Neural progenitor cell (in vitro differentiated cells): ENCODE measurements around the gene SACS. TPM values are rescaled to one million over a fixed set of nuclear protein-coding genes. Genes with fewer than 3 reads are reported as not detected.

Source experiments
- DNase-seq: peaks from one replicate; pipeline ENCODE4 v3.0.0-alpha.2; 2016; ENCODE audit warnings: low spot score
- H2AFZ ChIP-seq: fragments of 200-600 bp; sonication (generic); replicated peaks from 2 replicates; pipeline ENCODE4 v1.6.1; 2016; ENCODE audit warnings: antibody characterized with exemption
- H3F3A ChIP-seq: fragments of 200-600 bp; sonication (generic); 2 replicates; pipeline ENCODE4 v1.6.1; 2016; ENCODE audit warnings: antibody characterized with exemption, low read depth
- H3K27ac ChIP-seq: fragments of 200-600 bp; sonication (generic); 2 replicates; pipeline ENCODE4 v1.5.1; 2016; ENCODE audit warnings: mild to moderate bottlenecking
- H3K27me3 ChIP-seq: fragments of 200-600 bp; sonication (generic); 2 replicates; pipeline ENCODE4 v1.6.1; 2016; ENCODE audit warnings: mild to moderate bottlenecking, moderate library complexity
- H3K36me3 ChIP-seq: fragments of 200-600 bp; sonication (generic); 2 replicates; pipeline ENCODE4 v1.5.1; 2016
- H3K4me1 ChIP-seq: fragments of 200-600 bp; sonication (generic); 2 replicates; pipeline ENCODE4 v1.6.1; 2016; ENCODE audit warnings: mixed run types
- H3K4me2 ChIP-seq: fragments of 200-600 bp; sonication (generic); 2 replicates; pipeline ENCODE4 v1.6.1; 2016
- H3K4me3 ChIP-seq: fragments of 200-600 bp; sonication (generic); 2 replicates; pipeline ENCODE4 v1.5.1; 2016
- H3K79me2 ChIP-seq: fragments of 200-600 bp; sonication (generic); 2 replicates; pipeline ENCODE4 v1.6.1; 2016; ENCODE audit warnings: low read depth
- H3K9ac ChIP-seq: fragments of 200-600 bp; sonication (generic); 2 replicates; pipeline ENCODE4 v1.6.1; 2016
- H3K9me3 ChIP-seq: fragments of 200-600 bp; sonication (generic); 2 replicates; pipeline ENCODE4 v1.5.1; 2016; ENCODE audit warnings: low read depth
- H4K20me1 ChIP-seq: fragments of 200-600 bp; sonication (generic); 2 replicates; pipeline ENCODE4 v1.6.1; 2016; ENCODE audit warnings: low read depth
- H3K27ac Mint-ChIP-seq: 3 replicates; pipeline ENCODE4 v1.8.0; 2021; ENCODE audit warnings: mixed read lengths
- H3K27me3 Mint-ChIP-seq: 2 replicates; pipeline ENCODE4 v1.8.0; 2022; ENCODE audit warnings: low read depth, mild to moderate bottlenecking, inconsistent platforms, moderate library complexity, mixed read lengths; ENCODE audit not compliant: insufficient read depth
- H3K36me3 Mint-ChIP-seq: 3 replicates; pipeline ENCODE4 v1.8.0; 2021; ENCODE audit warnings: mixed read lengths
- H3K4me1 Mint-ChIP-seq: 3 replicates; pipeline ENCODE4 v1.8.0; 2021; ENCODE audit warnings: mixed read lengths
- H3K4me3 Mint-ChIP-seq: 3 replicates; pipeline ENCODE4 v1.8.0; 2021; ENCODE audit warnings: mild to moderate bottlenecking, moderate library complexity, mixed read lengths
- H3K9me3 Mint-ChIP-seq: 3 replicates; pipeline ENCODE4 v1.8.0; 2020; ENCODE audit warnings: mixed read lengths
- CTCF ChIP-seq: fragments of 200-600 bp; sonication (generic); IDR thresholded peaks from 2 replicates; pipeline ENCODE4 v1.5.1; 2017; ENCODE audit warnings: antibody characterized with exemption, mild to moderate bottlenecking
- EZH2 ChIP-seq: fragments of 200-600 bp; sonication (generic); IDR thresholded peaks from 2 replicates; pipeline ENCODE4 v1.6.1; 2017; ENCODE audit warnings: antibody characterized with exemption, mild to moderate bottlenecking, moderate library complexity
- EZH2phosphoT487 ChIP-seq: fragments of 200-600 bp; sonication (generic); IDR thresholded peaks from 2 replicates; pipeline ENCODE4 v1.6.1; 2017; ENCODE audit warnings: antibody characterized with exemption
- total RNA-seq: library from RNA; depleted of rRNA; stranded (reverse); fragments of >200 nt; gene quantifications from 2 replicates; pipeline ENCODE4 v1.2.3, GENCODE V29; 2015; ENCODE audit warnings: low replicate concordance

SACS gene
- total RNA-seq, 1 donor from 2014 or later = 77.7 TPM

GRCh38 chr13:23356368-23356767 lies 77.1 kb downstream of the SACS start:
- DNase-seq = no peak
- no peaks in the 10 kb centered on the region for H3F3A ChIP-seq
- no peaks in the 10 kb centered on the region for H3K4me1 ChIP-seq
- no peaks in the 10 kb centered on the region for H3K27me3 Mint-ChIP-seq
- no peak overlapping the region for H3K27ac ChIP-seq
- H3K36me3 ChIP-seq = peaks cover 20% of the 10 kb centered on the region
- no peaks in the 10 kb centered on the region for H4K20me1 ChIP-seq
- no peaks in the 10 kb centered on the region for H3K4me1 Mint-ChIP-seq
- H3K27me3 ChIP-seq = no peaks in the 10 kb centered on the region
- no peaks in the 10 kb centered on the region for H3K9me3 Mint-ChIP-seq
- H3K4me2 ChIP-seq = no peak overlapping the region
- no peak overlapping the region for H3K4me3 ChIP-seq
- peaks cover 33% of the 10 kb centered on the region for H3K36me3 Mint-ChIP-seq
- TF ChIP-seq EZH2 (no peak), EZH2phosphoT487 (no peak), CTCF (no peak)
- no peak overlapping the region for H3K4me3 Mint-ChIP-seq
- no peaks in the 10 kb centered on the region for H3K9me3 ChIP-seq
- H3K79me2 ChIP-seq = peaks cover 20% of the 10 kb centered on the region
- H3K27ac Mint-ChIP-seq = no peak overlapping the region
- no peak overlapping the region for H3K9ac ChIP-seq
- no peak overlapping the region for H2AFZ ChIP-seq

GRCh38 chr13:23354520-23354919 lies 79.0 kb downstream of the SACS start:
- peaks cover 20% of the 10 kb centered on the region for H3K36me3 ChIP-seq

GRCh38 chr13:23352161-23352560 lies 81.3 kb downstream of the SACS start:
- Histone ChIP-seq H3K4me2 (no peak overlapping the region), H3K4me3 (no peak overlapping the region), H3K9ac (no peak overlapping the region), H3K9me3 (no peaks in the 10 kb centered on the region), H3K79me2 (peaks cover 52% of the 10 kb centered on the region), H3K4me1 (no peaks in the 10 kb centered on the region), H3K27ac (no peak overlapping the region), H4K20me1 (no peaks in the 10 kb centered on the region), H2AFZ (no peak overlapping the region), H3K27me3 (no peaks in the 10 kb centered on the region), H3F3A (no peaks in the 10 kb centered on the region), H3K36me3 (peaks cover 12% of the 10 kb centered on the region)
- Mint-ChIP-seq H3K27me3 (peaks cover 4% of the 10 kb centered on the region), H3K4me3 (no peak overlapping the region), H3K36me3 (peaks cover 58% of the 10 kb centered on the region), H3K4me1 (no peaks in the 10 kb centered on the region), H3K9me3 (no peaks in the 10 kb centered on the region), H3K27ac (no peak overlapping the region)
- no peak for DNase-seq
- TF ChIP-seq CTCF (no peak), EZH2 (no peak), EZH2phosphoT487 (no peak)

More at GRCh38 chr13:23354520-23354919, 79.0 kb downstream of the SACS start:
- no peak for DNase-seq
- Histone ChIP-seq H3K9ac (no peak overlapping the region), H3K4me2 (no peak overlapping the region), H3K4me3 (no peak overlapping the region), H3K4me1 (no peaks in the 10 kb centered on the region), H3F3A (no peaks in the 10 kb centered on the region), H3K27ac (no peak overlapping the region), H3K9me3 (no peaks in the 10 kb centered on the region), H3K79me2 (peaks cover 31% of the 10 kb centered on the region), H4K20me1 (no peaks in the 10 kb centered on the region), H2AFZ (no peak overlapping the region), H3K27me3 (no peaks in the 10 kb centered on the region)
- Mint-ChIP-seq H3K9me3 (no peaks in the 10 kb centered on the region), H3K36me3 (peaks cover 45% of the 10 kb centered on the region), H3K27me3 (no peaks in the 10 kb centered on the region), H3K4me3 (no peak overlapping the region), H3K27ac (no peak overlapping the region), H3K4me1 (no peaks in the 10 kb centered on the region)
- no peak for TF ChIP-seq CTCF
- TF ChIP-seq EZH2phosphoT487 = no peak
- no peak for TF ChIP-seq EZH2
